ENCODE results near the gene MORN3.

The MORN3 gene

DNA sequence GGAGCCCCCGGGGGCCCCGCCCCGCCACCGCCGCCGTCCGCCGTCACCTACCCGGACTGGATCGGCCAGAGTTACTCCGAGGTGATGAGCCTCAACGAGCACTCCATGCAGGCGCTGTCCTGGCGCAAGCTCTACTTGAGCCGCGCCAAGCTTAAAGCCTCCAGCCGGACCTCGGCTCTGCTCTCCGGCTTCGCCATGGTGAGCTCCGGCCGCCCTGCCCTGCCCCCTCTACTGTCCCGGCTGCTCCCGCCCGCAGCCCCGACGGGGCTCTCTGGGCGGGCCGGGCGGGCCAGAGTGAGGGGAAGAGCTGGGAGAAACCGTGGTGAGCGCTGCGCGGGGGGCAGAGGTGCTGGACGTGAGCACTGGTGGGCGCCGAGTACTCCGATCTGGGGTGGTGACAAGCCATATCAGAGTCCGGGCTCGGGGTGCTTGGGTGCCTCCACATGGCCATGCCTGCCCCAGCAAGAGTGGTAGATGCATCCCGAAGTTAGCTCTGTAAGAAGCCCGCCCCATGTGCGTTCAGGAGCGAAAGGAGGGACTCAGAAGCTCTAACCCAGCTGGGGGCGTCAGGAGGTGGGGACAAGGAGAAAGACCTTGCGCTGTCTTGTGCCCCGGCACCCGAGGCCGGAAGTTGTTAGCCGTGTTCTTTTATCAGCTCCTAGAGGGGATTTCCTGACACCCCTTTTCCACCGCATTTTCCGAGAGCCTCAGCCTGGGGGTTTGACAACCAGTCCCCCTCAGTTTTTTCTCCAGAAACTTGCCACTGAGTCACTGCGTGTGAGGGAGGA lies 42.4 kb downstream of the MORN3 start:
- Histone ChIP-seq H2AFZ (ENCODE audit: low read depth) (peak overlapping the region; percentile 30), H3K9ac (peak overlapping the region; percentile 75), H3K27me3 (ENCODE audit: insufficient read depth, low read depth) (no peaks in the 10 kb centered on the region), H3K79me2 (ENCODE audit: insufficient read depth, low read depth) (no peaks in the 10 kb centered on the region; the same call in 1 of the 2 replicates), H4K20me1 (ENCODE audit: insufficient read depth) (no peaks in the 10 kb centered on the region), H3K4me1 (ENCODE audit: low read depth, poor library complexity, severe bottlenecking) (peaks cover 22% of the 10 kb centered on the region), H3K4me3 (IDR thresholded peaks at IDR 0.05; ENCODE audit: insufficient read depth, low read depth, low read length) (no peak overlapping the region), H3K27ac (peak overlapping the region; percentile 71), H3K4me2 (peak overlapping the region; percentile 78), H3K36me3 (ENCODE audit: insufficient read depth) (no peaks in the 10 kb centered on the region)
- TF ChIP-seq, protein P1, sequence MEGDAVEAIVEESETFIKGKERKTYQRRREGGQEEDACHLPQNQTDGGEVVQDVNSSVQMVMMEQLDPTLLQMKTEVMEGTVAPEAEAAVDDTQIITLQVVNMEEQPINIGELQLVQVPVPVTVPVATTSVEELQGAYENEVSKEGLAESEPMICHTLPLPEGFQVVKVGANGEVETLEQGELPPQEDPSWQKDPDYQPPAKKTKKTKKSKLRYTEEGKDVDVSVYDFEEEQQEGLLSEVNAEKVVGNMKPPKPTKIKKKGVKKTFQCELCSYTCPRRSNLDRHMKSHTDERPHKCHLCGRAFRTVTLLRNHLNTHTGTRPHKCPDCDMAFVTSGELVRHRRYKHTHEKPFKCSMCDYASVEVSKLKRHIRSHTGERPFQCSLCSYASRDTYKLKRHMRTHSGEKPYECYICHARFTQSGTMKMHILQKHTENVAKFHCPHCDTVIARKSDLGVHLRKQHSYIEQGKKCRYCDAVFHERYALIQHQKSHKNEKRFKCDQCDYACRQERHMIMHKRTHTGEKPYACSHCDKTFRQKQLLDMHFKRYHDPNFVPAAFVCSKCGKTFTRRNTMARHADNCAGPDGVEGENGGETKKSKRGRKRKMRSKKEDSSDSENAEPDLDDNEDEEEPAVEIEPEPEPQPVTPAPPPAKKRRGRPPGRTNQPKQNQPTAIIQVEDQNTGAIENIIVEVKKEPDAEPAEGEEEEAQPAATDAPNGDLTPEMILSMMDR (conservative IDR thresholded peaks at IDR 0.05; ENCODE audit: low read depth, low read length): no peak

DNA sequence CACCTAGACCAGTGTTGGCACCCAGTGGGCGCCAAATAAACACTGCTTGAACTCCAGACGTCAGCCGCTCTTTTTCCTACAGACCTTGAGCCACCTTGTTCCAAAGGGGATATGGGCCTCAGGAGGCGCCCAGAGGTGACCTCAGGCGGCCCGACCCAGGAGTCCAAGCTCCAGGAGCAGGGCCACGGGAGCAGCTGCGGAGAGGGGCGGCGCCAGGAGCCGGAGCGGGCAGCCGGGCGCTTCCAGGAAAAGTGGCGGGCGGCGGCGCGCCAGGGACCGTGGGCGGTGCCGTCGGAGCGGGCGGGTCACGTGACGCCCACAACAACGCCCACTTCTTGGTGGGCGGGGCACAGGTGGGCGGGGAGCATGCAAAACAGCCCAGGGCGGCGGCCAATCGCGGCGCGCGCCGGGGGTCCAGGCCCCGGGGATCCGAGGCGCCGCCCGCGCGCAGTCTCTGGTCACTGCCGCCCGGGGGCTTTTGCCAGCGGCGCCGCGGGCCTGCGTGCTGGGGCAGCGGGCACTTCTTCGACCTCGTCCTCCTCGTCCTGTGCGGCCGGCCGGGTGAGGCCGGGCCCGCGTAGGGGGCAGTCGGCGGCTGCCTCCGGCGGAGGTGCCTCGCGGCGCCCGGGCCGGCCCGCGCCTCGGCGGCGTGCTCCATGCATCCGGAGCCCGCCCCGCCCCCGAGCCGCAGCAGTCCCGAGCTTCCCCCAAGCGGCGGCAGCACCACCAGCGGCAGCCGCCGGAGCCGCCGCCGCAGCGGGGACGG lies 43.2 kb downstream of the MORN3 start, which contains the start of gene ORAI1:
ORAI1 (plus strand) TSS at position 444 of the 766 bp plus-strand sequence.
- Histone ChIP-seq H4K20me1 (ENCODE audit: insufficient read depth) (no peaks in the 10 kb centered on the region), H3K9ac (peak within 1 kb of the TSS; percentile 75), H3K4me2 (peak within 1 kb of the TSS; percentile 78), H3K4me1 (ENCODE audit: low read depth, poor library complexity, severe bottlenecking) (peaks cover 22% of the 10 kb centered on the region), H3K36me3 (ENCODE audit: insufficient read depth) (no peaks in the 10 kb centered on the region), H3K4me3 (IDR thresholded peaks at IDR 0.05; ENCODE audit: insufficient read depth, low read depth, low read length) (no peak within 1 kb of the TSS), H3K27me3 (ENCODE audit: insufficient read depth, low read depth) (no peaks in the 10 kb centered on the region), H3K27ac (peak within 1 kb of the TSS; percentile 71), H3K79me2 (ENCODE audit: insufficient read depth, low read depth) (no peaks in the 10 kb centered on the region; the same call in 1 of the 2 replicates), H2AFZ (ENCODE audit: low read depth) (peak within 1 kb of the TSS; percentile 76)
- TF ChIP-seq, protein P1 (conservative IDR thresholded peaks at IDR 0.05; ENCODE audit: low read depth, low read length): no peak

DNA sequence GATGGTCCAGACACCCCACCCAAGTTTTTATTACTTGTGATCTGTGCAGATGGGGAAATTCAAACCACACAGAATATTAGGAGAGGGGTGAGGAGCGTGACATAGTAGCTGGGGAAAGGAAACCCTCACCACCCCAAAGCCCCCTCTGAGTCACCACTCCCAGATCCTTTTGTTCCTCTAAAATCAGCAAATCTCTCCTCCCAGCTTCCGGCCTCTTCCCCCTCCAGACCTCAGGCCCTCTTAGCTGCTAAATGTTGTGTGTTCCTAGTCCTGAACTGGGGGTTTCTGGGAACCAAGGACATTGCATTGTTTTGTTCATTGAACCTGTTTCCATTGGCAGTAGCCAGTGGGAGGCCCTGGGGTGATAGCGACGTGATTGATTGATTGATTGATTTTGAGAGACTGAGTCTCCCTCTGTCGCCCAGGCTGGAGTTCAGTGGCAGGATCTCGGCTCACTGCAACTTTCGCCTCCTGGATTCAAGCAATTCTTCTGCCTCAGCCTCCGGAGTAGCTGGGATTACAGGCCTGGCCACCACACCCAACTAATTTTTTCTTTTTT lies 49.0 kb downstream of the MORN3 start:
- H2AFZ ChIP-seq (ENCODE audit: low read depth): no peak overlapping the region
- no peak overlapping the region for H3K27ac ChIP-seq
- H3K4me2 ChIP-seq: no peak overlapping the region

DNA sequence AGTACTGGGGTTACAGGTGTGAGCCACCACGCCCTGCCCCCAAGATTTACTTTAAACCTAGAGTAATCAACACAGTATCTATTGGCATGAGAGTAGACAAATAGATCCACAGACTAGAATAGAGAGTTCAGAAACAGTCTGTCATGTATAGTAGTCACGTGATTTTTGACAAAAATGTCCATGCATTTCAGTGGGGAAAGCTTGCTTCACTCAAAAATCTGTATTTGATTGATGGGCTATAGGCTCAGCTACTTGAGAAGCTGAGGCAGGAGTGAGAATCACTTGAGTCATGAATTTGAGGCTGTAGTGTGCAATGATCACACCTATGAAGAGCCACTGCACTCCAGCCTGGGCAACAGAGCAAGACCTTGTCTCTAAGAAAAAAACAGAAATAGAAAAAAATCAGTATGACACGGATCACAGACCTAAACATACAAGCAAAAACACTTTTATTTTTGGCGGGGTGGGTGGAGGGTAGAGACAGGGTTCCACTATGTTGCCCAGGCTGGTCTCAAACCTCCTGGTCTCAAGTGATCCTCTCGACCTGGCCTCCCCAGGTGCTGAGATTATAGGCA lies 50.7 kb downstream of the MORN3 start:
- no peak overlapping the region for H2AFZ ChIP-seq (ENCODE audit: low read depth)
- H3K27ac ChIP-seq: no peak overlapping the region
- H3K79me2 ChIP-seq (ENCODE audit: insufficient read depth, low read depth): no peaks in the 10 kb centered on the region
- no peak overlapping the region for H3K4me2 ChIP-seq
- H4K20me1 ChIP-seq (ENCODE audit: insufficient read depth): no peaks in the 10 kb centered on the region
- H3K4me1 ChIP-seq (ENCODE audit: low read depth, poor library complexity, severe bottlenecking): peaks cover 7% of the 10 kb centered on the region
- TF ChIP-seq, protein P1 (conservative IDR thresholded peaks at IDR 0.05; ENCODE audit: low read depth, low read length): no peak
- H3K27me3 ChIP-seq (ENCODE audit: insufficient read depth, low read depth): no peaks in the 10 kb centered on the region
- no peak overlapping the region for H3K9ac ChIP-seq
- H3K36me3 ChIP-seq (ENCODE audit: insufficient read depth): no peaks in the 10 kb centered on the region
- H3K4me3 ChIP-seq (IDR thresholded peaks at IDR 0.05; ENCODE audit: insufficient read depth, low read depth, low read length): no peak overlapping the region

More for the DNA sequence above, 49.0 kb downstream of the MORN3 start:
- no peaks in the 10 kb centered on the region for H3K79me2 ChIP-seq (ENCODE audit: insufficient read depth, low read depth)
- H3K9ac ChIP-seq: no peak overlapping the region
- H3K4me1 ChIP-seq (ENCODE audit: low read depth, poor library complexity, severe bottlenecking): peaks cover 2% of the 10 kb centered on the region
- H3K4me3 ChIP-seq (IDR thresholded peaks at IDR 0.05; ENCODE audit: insufficient read depth, low read depth, low read length): no peak overlapping the region
- no peaks in the 10 kb centered on the region for H3K27me3 ChIP-seq (ENCODE audit: insufficient read depth, low read depth)
- TF ChIP-seq, protein P1 (conservative IDR thresholded peaks at IDR 0.05; ENCODE audit: low read depth, low read length): no peak
- no peaks in the 10 kb centered on the region for H3K36me3 ChIP-seq (ENCODE audit: insufficient read depth)
- H4K20me1 ChIP-seq (ENCODE audit: insufficient read depth): no peaks in the 10 kb centered on the region
